AG04450 (cell line): ENCODE data around the gene PAGE4. TPM values are rescaled to one million over a fixed set of nuclear protein-coding genes. Genes with fewer than 3 reads are reported as not detected.

Experiments used
- CTCF ChIA-PET: fragments of 300-600, 350-600 bp; formaldehyde crosslinking; extraction: SDS; loops from one replicate; lab custom pipeline; 2022; ENCODE audit warnings: antibody characterized with exemption, inconsistent platforms; lab: Charles Lee
- POLR2A ChIA-PET: fragments of 350-600 bp; formaldehyde crosslinking; extraction: SDS; loops from one replicate; lab custom pipeline; 2021; ENCODE audit warnings: antibody characterized with exemption, inconsistent platforms; lab: Yijun Ruan, JAX
- DNase-seq: peaks from one replicate; pipeline ENCODE4 v3.0.0-alpha.2; 2011; ENCODE audit warnings: low read depth, low spot score
- H3K27ac ChIP-seq: one replicate; pipeline ENCODE4 v1.5.1; 2012; ENCODE audit warnings: low read depth, low read length, control low read depth
- H3K27me3 ChIP-seq: one replicate; pipeline ENCODE4 v1.6.0; 2012; ENCODE audit warnings: low read length; ENCODE audit not compliant: control insufficient read depth, insufficient read depth
- H3K4me3 ChIP-seq: 2 replicates; pipeline ENCODE4 v1.5.1; 2011; ENCODE audit warnings: mild to moderate bottlenecking, low read depth, low read length, control low read depth
- H3K9me3 ChIP-seq: 2 replicates; pipeline ENCODE4 v1.5.1; 2012; ENCODE audit warnings: low read length; ENCODE audit not compliant: control insufficient read depth, insufficient read depth
- CTCF ChIP-seq: IDR thresholded peaks from 2 replicates; pipeline ENCODE4 v1.5.1; 2011; ENCODE audit warnings: low read depth, low read length, control low read depth, inconsistent platforms
- polyA plus RNA-seq: library from polyadenylated mRNA; depleted of rRNA; stranded (reverse); fragments of >200 nt; gene quantifications from 2 replicates; pipeline ENCODE4 v1.2.3, GENCODE V29; 2011

The PAGE4 gene
- polyA plus RNA-seq, 1 experiment: not detected

- ChIA-PET POLR2A (no interaction called here), CTCF (no interaction called here)
- no peak for TF ChIP-seq CTCF
- Histone ChIP-seq H3K27me3 (no peaks in the 10 kb centered on the region), H3K27ac (no peak overlapping the region), H3K9me3 (no peaks in the 10 kb centered on the region), H3K4me3 (no peak overlapping the region)
- DNase-seq: no peak
Measured at GRCh38 chrX:49850028-49850427, 20.9 kb downstream of the PAGE4 start.

- H3K9me3 ChIP-seq: no peaks in the 10 kb centered on the region
- no peak for TF ChIP-seq CTCF
- ChIA-PET POLR2A (no interaction called here), CTCF (no interaction called here)
- H3K27me3 ChIP-seq: no peaks in the 10 kb centered on the region
- H3K27ac ChIP-seq: no peak overlapping the region
- no peak overlapping the region for H3K4me3 ChIP-seq
- no peak for DNase-seq
Measured at GRCh38 chrX:49853661-49854060, 24.6 kb downstream of the PAGE4 start.

GRCh38 chrX:49856819-49857218 lies 27.7 kb downstream of the PAGE4 start:
- no peak for DNase-seq
- H3K27me3 ChIP-seq: no peaks in the 10 kb centered on the region
- no peak for TF ChIP-seq CTCF
- no peak overlapping the region for H3K4me3 ChIP-seq
- no peaks in the 10 kb centered on the region for H3K9me3 ChIP-seq
- ChIA-PET CTCF (no interaction called here), POLR2A (no interaction called here)
- H3K27ac ChIP-seq: no peak overlapping the region

- Histone ChIP-seq H3K27me3 (no peaks in the 10 kb centered on the region), H3K27ac (no peak overlapping the region), H3K9me3 (no peaks in the 10 kb centered on the region), H3K4me3 (no peak overlapping the region)
- POLR2A ChIA-PET: no interaction called here
- CTCF ChIA-PET: no interaction called here
- TF ChIP-seq CTCF: no peak
- DNase-seq: no peak
Measured at GRCh38 chrX:49858341-49858740, 29.2 kb downstream of the PAGE4 start.

GRCh38 chrX:49859491-49859890 lies 30.4 kb downstream of the PAGE4 start:
- Histone ChIP-seq H3K4me3 (no peak overlapping the region), H3K9me3 (no peaks in the 10 kb centered on the region), H3K27me3 (no peaks in the 10 kb centered on the region), H3K27ac (no peak overlapping the region)
- ChIA-PET CTCF (no interaction called here), POLR2A (no interaction called here)
- DNase-seq: no peak
- no peak for TF ChIP-seq CTCF
